WTC11 (cell line): Measurements from ENCODE around the gene SLC39A5. TPM values are rescaled to one million over a fixed set of nuclear protein-coding genes. Genes with fewer than 3 reads are reported as not detected.

Source experiments
- ATAC-seq: fragments of 200-7000 bp; cut with Tn5 transposase; 2 replicates; pipeline ENCODE4 v1.10.0; 2021; ENCODE audit warnings: mild to moderate bottlenecking, moderate library complexity
- CTCF ChIA-PET: fragments of 300-600 bp; sonication (Branson Sonifier 250); formaldehyde crosslinking; loops from one replicate; lab custom pipeline; 2021; ENCODE audit warnings: antibody characterized with exemption; lab: Charles Lee
- POLR2A ChIA-PET: fragments of 350-600 bp; sonication (Branson Sonifier 250); formaldehyde crosslinking; loops from one replicate; lab custom pipeline; 2021; ENCODE audit warnings: antibody characterized with exemption; lab: Charles Lee
- DNase-seq: peaks from one replicate; pipeline ENCODE4 v3.0.0; 2021; ENCODE audit warnings: low spot score
- H3K27ac Mint-ChIP-seq: 2 replicates; pipeline ENCODE4 v1.8.0; 2021; ENCODE audit warnings: mixed read lengths
- H3K27me3 Mint-ChIP-seq: 2 replicates; pipeline ENCODE4 v1.8.0; 2021; ENCODE audit warnings: low read depth, mild to moderate bottlenecking, moderate library complexity, mixed read lengths
- H3K36me3 Mint-ChIP-seq: 2 replicates; pipeline ENCODE4 v1.8.0; 2021; ENCODE audit warnings: mixed read lengths
- H3K4me1 Mint-ChIP-seq: 2 replicates; pipeline ENCODE4 v1.8.0; 2022; ENCODE audit warnings: mixed read lengths
- H3K4me3 Mint-ChIP-seq: 2 replicates; pipeline ENCODE4 v1.8.0; 2021; ENCODE audit warnings: mild to moderate bottlenecking, moderate library complexity, mixed read lengths
- H3K9me3 Mint-ChIP-seq: 2 replicates; pipeline ENCODE4 v1.8.0; 2021; ENCODE audit warnings: mixed read lengths
- ATF6 ChIP-seq: sonication (generic); formaldehyde crosslinking; IDR thresholded peaks from 2 replicates; pipeline ENCODE4 v1.8.1; 2023; ENCODE audit warnings: mild to moderate bottlenecking, missing genetic modification reagents
- CREM ChIP-seq: sonication (generic); formaldehyde crosslinking; IDR thresholded peaks from 2 replicates; pipeline ENCODE4 v1.8.1; 2022; ENCODE audit warnings: mild to moderate bottlenecking, missing genetic modification reagents, moderate library complexity
- E2F1 ChIP-seq: sonication (generic); formaldehyde crosslinking; IDR thresholded peaks from 2 replicates; pipeline ENCODE4 v1.8.0; 2022; ENCODE audit warnings: mild to moderate bottlenecking, missing genetic modification reagents
- E2F4 ChIP-seq: sonication (generic); formaldehyde crosslinking; IDR thresholded peaks from 2 replicates; pipeline ENCODE4 v1.8.1; 2022; ENCODE audit warnings: low read depth, mild to moderate bottlenecking, moderate library complexity, missing genetic modification reagents, borderline replicate concordance
- ETV6 ChIP-seq: sonication (generic); formaldehyde crosslinking; IDR thresholded peaks from 2 replicates; pipeline ENCODE4 v1.8.1; 2022; ENCODE audit warnings: mild to moderate bottlenecking, missing genetic modification reagents
- FOXK1 ChIP-seq: sonication (generic); formaldehyde crosslinking; IDR thresholded peaks from 2 replicates; pipeline ENCODE4 v1.8.0; 2022; ENCODE audit warnings: mild to moderate bottlenecking, moderate library complexity, missing genetic modification reagents
- FOXP1 ChIP-seq: sonication (generic); formaldehyde crosslinking; IDR thresholded peaks from 2 replicates; pipeline ENCODE4 v1.8.0; 2022; ENCODE audit warnings: missing genetic modification reagents, mild to moderate bottlenecking, moderate library complexity, borderline replicate concordance
- FOXP4 ChIP-seq: sonication (generic); formaldehyde crosslinking; IDR thresholded peaks from 2 replicates; pipeline ENCODE4 v1.8.0; 2022; ENCODE audit warnings: mild to moderate bottlenecking, missing genetic modification reagents
- GRHL2 ChIP-seq: fragments of 250-450 bp; sonication (Bioruptor Pico); IDR thresholded peaks from 2 replicates; pipeline ENCODE4 v1.8.0; 2022; ENCODE audit warnings: mild to moderate bottlenecking, moderate library complexity; ENCODE audit not compliant: insufficient replicate concordance, severe bottlenecking
- MLX ChIP-seq: sonication (generic); formaldehyde crosslinking; IDR thresholded peaks from 2 replicates; pipeline ENCODE4 v1.8.1; 2023; ENCODE audit warnings: mild to moderate bottlenecking, missing genetic modification reagents, moderate library complexity
- NFYB ChIP-seq: sonication (generic); formaldehyde crosslinking; conservative IDR thresholded peaks from 2 replicates; pipeline ENCODE4 v1.8.0; 2022; ENCODE audit warnings: low read depth, missing genetic modification reagents
- SOX15 ChIP-seq: fragments of 250-450 bp; sonication (Bioruptor Pico); IDR thresholded peaks from 2 replicates; pipeline ENCODE4 v1.9.0; 2021; ENCODE audit warnings: mild to moderate bottlenecking
- USF2 ChIP-seq: sonication (generic); formaldehyde crosslinking; IDR thresholded peaks from 2 replicates; pipeline ENCODE4 v1.8.1; 2023; ENCODE audit warnings: mild to moderate bottlenecking, missing genetic modification reagents, moderate library complexity
- ZBTB43 ChIP-seq: sonication (generic); formaldehyde crosslinking; IDR thresholded peaks from 2 replicates; pipeline ENCODE4 v1.8.1; 2023; ENCODE audit warnings: mild to moderate bottlenecking, missing genetic modification reagents
- ZNF121 ChIP-seq: sonication (generic); formaldehyde crosslinking; IDR thresholded peaks from 2 replicates; pipeline ENCODE4 v1.8.0; 2023; ENCODE audit warnings: missing genetic modification reagents
- ZNF138 ChIP-seq: sonication (generic); formaldehyde crosslinking; conservative IDR thresholded peaks from 2 replicates; pipeline ENCODE4 v1.8.1; 2022; ENCODE audit warnings: mild to moderate bottlenecking, moderate library complexity, missing genetic modification reagents
- ZNF219 ChIP-seq: sonication (generic); formaldehyde crosslinking; IDR thresholded peaks from 2 replicates; pipeline ENCODE4 v1.8.0; 2023; ENCODE audit warnings: missing genetic modification reagents, mild to moderate bottlenecking, borderline replicate concordance
- ZNF425 ChIP-seq: fragments of 250-450 bp; sonication (Bioruptor Pico); conservative IDR thresholded peaks from 2 replicates; pipeline ENCODE4 v1.9.0; 2021; ENCODE audit warnings: mild to moderate bottlenecking
- ZNF512 ChIP-seq: sonication (generic); formaldehyde crosslinking; IDR thresholded peaks from 2 replicates; pipeline ENCODE4 v1.8.1; 2022; ENCODE audit warnings: missing genetic modification reagents, borderline replicate concordance
- total RNA-seq: library from RNA; stranded (reverse); gene quantifications from 3 replicates; pipeline ENCODE4 v1.2.3, GENCODE V29; 2021

Gene SLC39A5
- total RNA-seq, 1 experiment from 2014 or later = 0.26 TPM

GRCh38 chr12:56278905-56279304, 49.1 kb downstream of the SLC39A5 start:
- Mint-ChIP-seq H3K4me1 (no peaks in the 10 kb centered on the region), H3K36me3 (peaks cover 67% of the 10 kb centered on the region), H3K9me3 (no peaks in the 10 kb centered on the region), H3K4me3 (no peak overlapping the region), H3K27ac (no peak overlapping the region), H3K27me3 (no peaks in the 10 kb centered on the region)
- no peak for DNase-seq
- no peak for ATAC-seq
- ChIA-PET CTCF (no interaction called here), POLR2A (no interaction called here)
- TF ChIP-seq FOXP4 (CRISPR knock-in tag) (no peak), ETV6 (no peak), USF2 (CRISPR knock-in tag) (no peak), SOX15 (CRISPR knock-in tag) (no peak), ZNF425 (CRISPR knock-in tag) (no peak), E2F4 (no peak), ZNF219 (no peak), E2F1 (no peak), CREM (CRISPR knock-in tag) (no peak), FOXP1 (no peak), MLX (no peak), ZNF121 (CRISPR knock-in tag) (no peak), FOXK1 (no peak), ZBTB43 (CRISPR knock-in tag) (no peak), ZNF138 (CRISPR knock-in tag) (no peak), GRHL2 (CRISPR knock-in tag) (no peak), ZNF512 (CRISPR knock-in tag) (no peak), NFYB (no peak), ATF6 (no peak)
